HCEC 1CT (cell line): ENCODE data around the gene ZNF649.

ENCODE experiments used
- DNase-seq: peaks from one replicate; pipeline ENCODE4 v3.0.0-alpha.2; 2017

ZNF649 gene

GRCh38 chr19:51887522-51888498, 17.0 kb downstream of the ZNF649 start, which contains the start of gene ZNF577:
TSS of gene ZNF577 (minus strand) at chr19:51887951. CDS start at chr19:51880382, 7,569 bp downstream.
- DNase-seq, result peak; percentile 49

- DNase-seq, result no peak
Measured at GRCh38 chr19:51884713-51885112, 20.1 kb downstream of the ZNF649 start.

- no peak for DNase-seq
Measured at GRCh38 chr19:51882518-51882917, 22.3 kb downstream of the ZNF649 start.

GRCh38 chr19:51873097-51873496, 31.7 kb downstream of the ZNF649 start:
- no peak for DNase-seq

- no peak for DNase-seq
Measured at GRCh38 chr19:51861870-51862622, 42.8 kb downstream of the ZNF649 start.
